ENCODE data around the gene SHROOM3.

The SHROOM3 gene

GRCh38 chr4:76663824-76664223, 228.8 kb downstream of the SHROOM3 start:
- TF ChIP-seq MAX (IDR thresholded peaks at IDR 0.05; ENCODE audit: low read depth, low read length) = no peak
- no peak for TF ChIP-seq MYC (IDR thresholded peaks at IDR 0.05; ENCODE audit: low read depth, low read length)
- TF ChIP-seq POLR2A (IDR thresholded peaks at IDR 0.05; ENCODE audit: extremely low read depth, insufficient read length) = no peak
- TF ChIP-seq CTCF (IDR thresholded peaks at IDR 0.05; ENCODE audit: low read depth, low read length) = no peak
- no peak overlapping the region for H3K4me3 ChIP-seq (ENCODE audit: low read depth, low read length)
- no peak for DNase-seq (ENCODE audit: low read depth)

- TF ChIP-seq MAX (IDR thresholded peaks at IDR 0.05; ENCODE audit: low read depth, low read length) = no peak
- TF ChIP-seq CTCF (IDR thresholded peaks at IDR 0.05; ENCODE audit: low read depth, low read length) = no peak
- TF ChIP-seq MYC (IDR thresholded peaks at IDR 0.05; ENCODE audit: low read depth, low read length) = no peak
- no peak for TF ChIP-seq POLR2A (IDR thresholded peaks at IDR 0.05; ENCODE audit: extremely low read depth, insufficient read length)
- no peak overlapping the region for H3K4me3 ChIP-seq (ENCODE audit: low read depth, low read length)
- no peak for DNase-seq (ENCODE audit: low read depth)
Measured at GRCh38 chr4:76665153-76665552, 230.1 kb downstream of the SHROOM3 start.

- no peak for DNase-seq (ENCODE audit: low read depth)
- TF ChIP-seq POLR2A (IDR thresholded peaks at IDR 0.05; ENCODE audit: extremely low read depth, insufficient read length) (no peak), MYC (IDR thresholded peaks at IDR 0.05; ENCODE audit: low read depth, low read length) (no peak), MAX (IDR thresholded peaks at IDR 0.05; ENCODE audit: low read depth, low read length) (no peak), CTCF (IDR thresholded peaks at IDR 0.05; ENCODE audit: low read depth, low read length) (no peak)
- no peak overlapping the region for H3K4me3 ChIP-seq (ENCODE audit: low read depth, low read length)
Measured at GRCh38 chr4:76665721-76666120, 230.7 kb downstream of the SHROOM3 start.

GRCh38 chr4:76666944-76667532, 232.0 kb downstream of the SHROOM3 start:
- no peak for DNase-seq (ENCODE audit: low read depth)
- H3K4me3 ChIP-seq (ENCODE audit: low read depth, low read length) = no peak overlapping the region
- TF ChIP-seq MAX (IDR thresholded peaks at IDR 0.05; ENCODE audit: low read depth, low read length) (no peak), CTCF (IDR thresholded peaks at IDR 0.05; ENCODE audit: low read depth, low read length) (no peak), MYC (IDR thresholded peaks at IDR 0.05; ENCODE audit: low read depth, low read length) (no peak), POLR2A (IDR thresholded peaks at IDR 0.05; ENCODE audit: extremely low read depth, insufficient read length) (no peak)

GRCh38 chr4:76670631-76671030, 235.6 kb downstream of the SHROOM3 start:
- TF ChIP-seq MYC (IDR thresholded peaks at IDR 0.05; ENCODE audit: low read depth, low read length) (no peak), MAX (IDR thresholded peaks at IDR 0.05; ENCODE audit: low read depth, low read length) (no peak), CTCF (IDR thresholded peaks at IDR 0.05; ENCODE audit: low read depth, low read length) (no peak), POLR2A (IDR thresholded peaks at IDR 0.05; ENCODE audit: extremely low read depth, insufficient read length) (no peak)
- no peak for DNase-seq (ENCODE audit: low read depth)
- H3K4me3 ChIP-seq (ENCODE audit: low read depth, low read length) = no peak overlapping the region

Measured in NB4 (cell line).